HT-29 (cell line): ENCODE results near the gene KCNAB2. TPM values are rescaled to one million over a fixed set of nuclear protein-coding genes. Genes with fewer than 3 reads are reported as not detected.

Source experiments
- DNase-seq: peaks from one replicate; pipeline ENCODE4 v3.0.0-alpha.2; 2015; ENCODE audit warnings: low spot score
- total RNA-seq: library from RNA; depleted of rRNA; stranded (reverse); fragments of >200 nt; shearing (Covaris generic); gene quantifications from 2 replicates; pipeline ENCODE4 v1.2.3, GENCODE V29; 2014

Gene KCNAB2
- total RNA-seq, 1 experiment from 2014 or later = 3.9 TPM

GRCh38 chr1:6080469-6080868 is 34.8 kb downstream of the KCNAB2 start:
- DNase-seq = peak; percentile 22

GRCh38 chr1:6081901-6082300 is 36.2 kb downstream of the KCNAB2 start:
- DNase-seq = no peak

- DNase-seq = peak; percentile 22
These were observed 36.8 kb downstream of the KCNAB2 start for GRCh38 chr1:6082430-6082971.

GRCh38 chr1:6083385-6083784 is 37.7 kb downstream of the KCNAB2 start:
- DNase-seq = no peak

- DNase-seq = no peak
These were observed 38.2 kb downstream of the KCNAB2 start for GRCh38 chr1:6083801-6084446.

GRCh38 chr1:6084781-6085495 is 39.2 kb downstream of the KCNAB2 start:
- no peak for DNase-seq

GRCh38 chr1:6085666-6086065 is 40.0 kb downstream of the KCNAB2 start:
- DNase-seq = no peak

- DNase-seq = no peak
These were observed 40.7 kb downstream of the KCNAB2 start for GRCh38 chr1:6086358-6086757.

- no peak for DNase-seq
These were observed 41.2 kb downstream of the KCNAB2 start for GRCh38 chr1:6086762-6087376.

GRCh38 chr1:6087377-6087772 is 41.7 kb downstream of the KCNAB2 start:
- DNase-seq = no peak

- no peak for DNase-seq
These were observed 42.3 kb downstream of the KCNAB2 start for GRCh38 chr1:6087958-6088357.

- no peak for DNase-seq
These were observed 43.3 kb downstream of the KCNAB2 start for GRCh38 chr1:6088956-6089355.

GRCh38 chr1:6090288-6090687 is 44.6 kb downstream of the KCNAB2 start:
- DNase-seq = no peak

GRCh38 chr1:6090996-6091822 is 45.5 kb downstream of the KCNAB2 start:
- DNase-seq = no peak

- DNase-seq = no peak
These were observed 46.1 kb downstream of the KCNAB2 start for GRCh38 chr1:6091823-6092109.

GRCh38 chr1:6092211-6092610 is 46.5 kb downstream of the KCNAB2 start:
- DNase-seq = no peak

GRCh38 chr1:6093071-6093470 is 47.4 kb downstream of the KCNAB2 start:
- DNase-seq = no peak

- no peak for DNase-seq
These were observed 47.9 kb downstream of the KCNAB2 start for GRCh38 chr1:6093611-6094010.

- no peak for DNase-seq
These were observed 48.6 kb downstream of the KCNAB2 start for GRCh38 chr1:6094246-6094645.

GRCh38 chr1:6094801-6095505 is 49.3 kb downstream of the KCNAB2 start:
- DNase-seq = no peak

GRCh38 chr1:6095511-6096242 is 50.0 kb downstream of the KCNAB2 start:
- DNase-seq = no peak
